Fibroblast of villous mesenchyme (primary cell): ENCODE results near the gene MARCHF11. TPM values are rescaled to one million over a fixed set of nuclear protein-coding genes. Genes with fewer than 3 reads are reported as not detected.

ENCODE experiments used
- DNase-seq: peaks from one replicate; pipeline ENCODE4 v3.0.0-alpha.2; 2010; ENCODE audit warnings: low read depth
- H3K4me3 ChIP-seq: 2 replicates; pipeline ENCODE4 v1.5.1; 2011; ENCODE audit warnings: low read depth, mild to moderate bottlenecking, low read length
- total RNA-seq: library from RNA; depleted of rRNA; stranded (reverse); fragments of >200 nt; gene quantifications from 2 replicates; pipeline ENCODE4 v1.2.3, GENCODE V29; 2012
- TF ChIP-seq, protein P1 (sequence below): IDR thresholded peaks from 2 replicates; pipeline ENCODE4 v1.5.1; 2012; ENCODE audit warnings: low read depth, mild to moderate bottlenecking, low read length; ENCODE audit not compliant: insufficient read depth

Gene MARCHF11
- total RNA-seq, 1 donor = not detected

DNA sequence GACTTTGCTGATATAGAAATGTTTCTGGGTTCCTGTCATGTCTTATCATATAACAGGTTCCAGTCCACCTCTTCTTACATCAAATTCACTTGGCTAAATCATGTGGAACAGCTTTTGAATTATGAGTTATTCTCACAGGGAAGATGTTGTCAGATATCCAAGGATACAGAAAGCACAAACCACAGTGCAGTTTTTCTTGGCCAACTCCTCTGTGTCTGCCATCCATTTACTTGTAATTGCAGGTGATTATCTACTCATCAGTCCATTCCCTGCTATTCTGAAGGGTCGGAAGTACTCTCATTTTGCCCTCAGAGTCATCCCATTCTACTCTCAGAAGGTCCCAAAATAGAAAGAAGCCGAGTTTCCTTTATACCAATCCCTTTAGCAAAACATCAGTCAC is 10.0 kb downstream of the MARCHF11 start:
- TF ChIP-seq, protein P1, sequence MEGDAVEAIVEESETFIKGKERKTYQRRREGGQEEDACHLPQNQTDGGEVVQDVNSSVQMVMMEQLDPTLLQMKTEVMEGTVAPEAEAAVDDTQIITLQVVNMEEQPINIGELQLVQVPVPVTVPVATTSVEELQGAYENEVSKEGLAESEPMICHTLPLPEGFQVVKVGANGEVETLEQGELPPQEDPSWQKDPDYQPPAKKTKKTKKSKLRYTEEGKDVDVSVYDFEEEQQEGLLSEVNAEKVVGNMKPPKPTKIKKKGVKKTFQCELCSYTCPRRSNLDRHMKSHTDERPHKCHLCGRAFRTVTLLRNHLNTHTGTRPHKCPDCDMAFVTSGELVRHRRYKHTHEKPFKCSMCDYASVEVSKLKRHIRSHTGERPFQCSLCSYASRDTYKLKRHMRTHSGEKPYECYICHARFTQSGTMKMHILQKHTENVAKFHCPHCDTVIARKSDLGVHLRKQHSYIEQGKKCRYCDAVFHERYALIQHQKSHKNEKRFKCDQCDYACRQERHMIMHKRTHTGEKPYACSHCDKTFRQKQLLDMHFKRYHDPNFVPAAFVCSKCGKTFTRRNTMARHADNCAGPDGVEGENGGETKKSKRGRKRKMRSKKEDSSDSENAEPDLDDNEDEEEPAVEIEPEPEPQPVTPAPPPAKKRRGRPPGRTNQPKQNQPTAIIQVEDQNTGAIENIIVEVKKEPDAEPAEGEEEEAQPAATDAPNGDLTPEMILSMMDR = no peak

GRCh38 chr5:16160706-16161105 is 18.9 kb downstream of the MARCHF11 start:
- no peak overlapping the region for H3K4me3 ChIP-seq
- TF ChIP-seq, protein P1 = peak; percentile 71
- DNase-seq = peak; percentile 56

More for the DNA sequence above, 10.0 kb downstream of the MARCHF11 start:
- H3K4me3 ChIP-seq = no peak overlapping the region
- no peak for DNase-seq

- TF ChIP-seq, protein P1 = no peak
- no peak for DNase-seq
- H3K4me3 ChIP-seq = no peak overlapping the region
These were observed 20.0 kb downstream of the MARCHF11 start for GRCh38 chr5:16159636-16160035.

DNA sequence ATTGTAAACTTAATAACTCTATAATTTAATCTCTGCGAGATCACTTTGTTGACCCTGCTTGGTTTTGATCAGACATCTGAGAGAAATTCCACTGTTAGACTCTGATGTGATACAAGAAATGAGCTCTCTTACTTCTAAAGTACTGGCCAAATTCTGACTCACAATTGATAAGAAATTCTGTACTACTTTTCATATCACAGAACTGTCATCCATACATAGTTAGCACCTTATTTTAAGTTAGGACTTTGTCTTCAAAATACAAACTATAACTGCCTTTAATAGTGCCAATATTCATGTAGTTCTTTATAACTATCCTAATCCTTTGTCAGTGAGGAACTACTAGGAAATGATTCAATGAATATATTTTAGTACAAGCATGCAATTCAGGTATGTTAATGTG is 23.4 kb downstream of the MARCHF11 start:
- no peak overlapping the region for H3K4me3 ChIP-seq
- DNase-seq = no peak
- TF ChIP-seq, protein P1 = no peak

- no peak for DNase-seq
- H3K4me3 ChIP-seq = no peak overlapping the region
- TF ChIP-seq, protein P1 = no peak
These were observed 26.7 kb downstream of the MARCHF11 start for GRCh38 chr5:16152601-16153568.

GRCh38 chr5:16149621-16150020 is 30.0 kb downstream of the MARCHF11 start:
- no peak for DNase-seq
- no peak overlapping the region for H3K4me3 ChIP-seq
- TF ChIP-seq, protein P1 = no peak
